Spleen (tissue), 7 donors: ENCODE data around the gene SLC39A3.

Source experiments
- CTCF ChIP-seq, 11 experiments: fragments of 200-600 bp in 7 of 11; fragments of 450-650 bp in 4 of 11; sonication (generic) in 4 of 11; IDR thresholded peaks in 8 of 11; conservative IDR thresholded peaks in 3 of 11; 1 replicate in 7 of 11; 2 replicates in 4 of 11; pipeline versions ENCODE4 v1.4.0 to v1.8.0; 2016 to 2021; ENCODE audit warnings: antibody characterized with exemption in 11 of 11, inconsistent platforms in 4 of 11, mild to moderate bottlenecking in 1 of 11
- POLR2A ChIP-seq, 3 donors: fragments of 450-650 bp; IDR thresholded peaks; one replicate each; pipeline ENCODE4 v1.5.1; 2017; ENCODE audit warnings: antibody characterized with exemption in 3 of 3, mild to moderate bottlenecking in 1 of 3
- POLR2AphosphoS5 ChIP-seq, 3 donors: sonication (generic); formaldehyde crosslinking; IDR thresholded peaks; one replicate each; pipeline ENCODE4 v1.5.1; 2017; ENCODE audit warnings: antibody characterized with exemption in 3 of 3
- donor health status: DM: no; HTN: no; CAD: no; lungs with moderate emphysema.
- donor health status: DM: no; HTN: no; CAD: no.
- donor health status: DM: no; HTN: no; CAD: no.

- no peak for TF ChIP-seq CTCF (IDR thresholded peaks at IDR 0.05 in 8 of 11, conservative IDR thresholded peaks at IDR 0.05 in 3 of 11)
- TF ChIP-seq POLR2A (IDR thresholded peaks at IDR 0.05), result no peak
- no peak for TF ChIP-seq POLR2AphosphoS5 (IDR thresholded peaks at IDR 0.05)
These were observed 18.0 kb downstream of the SLC39A3 start for GRCh38 chr19:2721570-2722540.
